Suppressor macrophage treated with lipopolysaccharide for 1 hour (primary cell): ENCODE measurements around the gene HPS3.

Source experiments
- DNase-seq, 3 donors: peaks; one replicate each; pipeline ENCODE4 v3.0.0-alpha.2; 2020 to 2022

HPS3 gene

DNA sequence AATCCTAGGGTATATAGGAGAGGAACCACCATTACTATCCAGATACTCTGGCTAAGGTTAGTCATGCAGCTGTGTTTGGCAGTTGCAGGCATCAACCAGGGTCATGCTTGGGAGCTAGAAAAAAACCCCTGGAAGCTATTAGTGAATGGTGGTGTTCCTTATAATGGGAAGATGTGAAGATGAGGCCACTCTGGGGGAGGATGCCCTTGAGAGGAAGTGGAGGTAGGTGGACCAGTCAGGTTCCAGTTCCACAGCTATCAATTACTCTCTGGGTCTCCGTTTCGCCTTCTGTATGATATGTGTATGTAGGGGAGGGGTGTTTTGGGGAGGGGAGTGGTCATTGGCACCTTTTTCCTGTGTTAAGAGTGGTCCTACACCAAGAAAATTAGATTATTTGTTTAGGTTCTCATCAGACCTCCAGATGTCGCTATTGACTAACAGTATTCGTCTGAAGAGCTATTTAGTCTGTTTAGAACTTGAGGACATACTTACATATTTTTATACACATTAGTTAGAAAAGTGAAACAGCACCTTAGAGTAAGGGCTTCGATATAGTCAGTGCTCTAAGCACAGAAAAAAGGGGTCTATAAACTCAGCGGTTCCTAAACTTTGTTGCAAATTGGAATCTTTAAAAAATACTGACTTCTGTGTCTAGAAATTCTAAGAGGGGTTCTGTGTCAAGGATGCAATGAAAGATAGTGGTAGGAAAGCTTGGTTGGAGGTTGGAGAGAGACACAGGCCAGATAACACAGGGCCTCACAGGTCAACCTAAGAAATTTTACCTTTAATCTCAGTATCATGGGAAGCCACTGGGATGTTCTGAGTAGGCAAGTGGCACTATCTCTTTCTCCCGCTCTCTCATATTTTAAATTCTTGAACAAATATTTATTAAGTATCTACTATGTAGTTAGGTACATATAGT lies 9.1 kb upstream of the HPS3 start:
- DNase-seq, result peak; percentile 68 to 88 (median 80)

GRCh38 chr3:149122721-149123578 lies 6.5 kb upstream of the HPS3 start:
- DNase-seq, result peak; percentile 28 to 65 (median 56)

DNA sequence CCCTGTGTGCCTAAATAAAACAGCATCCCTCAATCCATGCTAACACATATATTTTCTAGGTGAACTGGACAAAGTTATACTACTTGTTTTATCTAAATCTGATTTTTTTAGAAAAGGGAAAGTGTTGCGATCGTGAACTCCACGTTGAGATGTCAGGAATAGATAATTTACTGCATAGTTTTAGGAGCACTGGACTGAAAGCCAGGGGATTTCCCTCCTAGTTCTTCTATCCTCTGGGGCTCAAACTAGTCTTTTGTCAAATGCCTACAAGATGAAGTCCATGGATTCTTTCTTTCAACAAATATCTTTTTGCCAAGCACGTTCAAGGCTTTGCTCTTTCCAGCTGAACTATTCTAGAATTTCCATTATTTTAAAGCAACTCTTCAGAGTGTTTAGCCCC lies 617 bp upstream of the HPS3 start:
- DNase-seq, result peak in 1 of 3 donors; percentile 22

DNA sequence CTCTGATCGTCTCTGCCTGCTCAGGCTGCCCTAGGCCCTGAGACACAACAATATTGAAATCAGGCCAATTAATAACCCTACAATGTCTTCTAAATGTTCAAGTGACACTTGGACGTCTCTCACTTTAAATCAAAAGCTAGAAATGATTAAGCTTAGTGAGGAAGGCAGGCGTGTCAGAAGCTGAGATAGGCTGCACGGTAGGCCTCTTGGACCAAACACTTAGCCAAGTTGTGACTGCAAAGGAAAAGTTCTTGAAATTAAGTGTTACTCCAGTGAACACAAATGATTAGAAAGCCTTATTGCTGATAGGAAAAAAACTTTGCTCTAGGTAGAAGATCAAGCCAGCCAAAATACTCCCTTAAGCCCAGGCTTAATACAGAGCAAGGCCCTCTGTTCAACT lies 2.2 kb downstream of the HPS3 start:
- no peak for DNase-seq

GRCh38 chr3:149134575-149134974 lies 5.1 kb downstream of the HPS3 start:
- DNase-seq, result no peak

DNA sequence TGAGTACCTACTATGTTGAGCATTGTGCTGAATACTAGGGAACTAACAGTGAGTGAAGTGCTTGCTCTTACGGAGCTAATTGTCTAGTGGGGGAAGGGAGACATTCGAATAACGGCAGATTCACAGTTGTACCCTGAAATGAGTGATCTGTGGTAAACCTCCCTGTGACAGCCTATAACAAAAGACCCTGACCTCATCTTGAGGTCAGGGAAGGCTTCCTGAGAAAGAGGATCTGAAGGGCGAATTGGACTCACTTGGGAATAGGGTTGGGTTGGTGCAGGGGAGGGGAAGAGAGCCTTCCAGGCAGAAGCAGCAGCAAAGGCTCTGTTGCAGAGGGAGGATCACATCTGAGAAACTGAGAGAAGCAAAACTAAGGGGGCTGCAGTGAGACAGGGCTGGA lies 13.2 kb downstream of the HPS3 start:
- no peak for DNase-seq

GRCh38 chr3:149145356-149145755 lies 15.9 kb downstream of the HPS3 start:
- peak; percentile 76 to 93 (median 89) for DNase-seq

DNA sequence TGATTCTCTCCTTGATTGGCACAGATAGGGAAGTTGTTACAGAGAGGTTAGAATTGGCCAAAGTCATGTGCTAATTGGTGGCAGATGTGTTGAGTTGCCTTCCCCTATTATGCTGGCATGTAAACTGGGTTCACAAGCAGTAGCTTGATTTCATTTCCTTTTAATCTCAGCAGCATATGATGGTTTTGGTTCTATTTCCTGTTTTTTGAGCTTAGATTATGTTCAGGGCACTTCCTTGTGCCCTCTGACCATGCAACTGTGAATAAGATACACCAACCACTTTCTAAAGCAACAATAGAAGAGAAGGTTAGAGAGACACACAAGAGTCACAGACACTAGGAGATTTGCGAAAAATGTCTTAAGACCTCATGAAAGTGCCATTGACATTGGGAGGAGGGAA lies 16.5 kb downstream of the HPS3 start:
- peak; percentile 70 to 91 (median 83) for DNase-seq

DNA sequence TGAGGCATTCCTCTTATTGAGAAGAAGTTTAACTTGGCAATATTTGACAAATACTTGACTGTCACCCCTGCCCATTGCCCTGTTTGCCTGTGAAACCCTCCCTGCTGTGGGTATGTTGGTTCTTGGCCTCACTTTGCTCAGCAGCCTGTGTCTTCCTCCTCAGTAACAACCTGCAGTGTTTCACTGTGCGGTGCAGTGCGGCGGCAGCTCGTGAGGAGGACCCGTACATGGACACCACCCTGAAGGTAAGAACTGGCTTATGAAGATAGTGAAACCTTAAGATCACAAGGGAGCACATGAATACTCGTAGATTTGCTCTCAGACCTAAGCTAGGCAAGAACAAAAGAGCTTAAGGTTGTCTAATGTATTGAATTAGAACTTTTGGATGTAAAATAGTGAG lies 21.0 kb downstream of the HPS3 start:
- DNase-seq, result no peak

DNA sequence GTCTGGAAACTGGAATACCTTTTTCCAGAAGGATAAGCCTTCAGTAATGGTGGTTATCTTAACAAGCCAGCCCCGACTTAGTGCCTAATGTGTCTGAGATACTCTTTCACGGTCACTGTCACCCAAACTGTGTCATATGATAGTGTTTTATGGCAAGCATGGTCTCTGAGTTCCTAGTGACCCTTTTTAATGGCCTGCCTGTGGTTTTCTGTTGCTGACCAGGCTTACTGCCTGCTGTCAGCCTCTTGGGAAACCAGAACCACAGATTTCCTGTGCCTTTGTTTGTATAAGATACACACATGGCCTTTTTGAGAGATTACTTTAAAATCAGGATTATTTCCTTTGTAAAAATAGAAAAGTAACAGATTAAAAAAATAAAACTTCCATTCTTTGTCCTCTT lies 22.4 kb downstream of the HPS3 start:
- DNase-seq, result peak in 2 of 3 donors; percentile 24 to 45

DNA sequence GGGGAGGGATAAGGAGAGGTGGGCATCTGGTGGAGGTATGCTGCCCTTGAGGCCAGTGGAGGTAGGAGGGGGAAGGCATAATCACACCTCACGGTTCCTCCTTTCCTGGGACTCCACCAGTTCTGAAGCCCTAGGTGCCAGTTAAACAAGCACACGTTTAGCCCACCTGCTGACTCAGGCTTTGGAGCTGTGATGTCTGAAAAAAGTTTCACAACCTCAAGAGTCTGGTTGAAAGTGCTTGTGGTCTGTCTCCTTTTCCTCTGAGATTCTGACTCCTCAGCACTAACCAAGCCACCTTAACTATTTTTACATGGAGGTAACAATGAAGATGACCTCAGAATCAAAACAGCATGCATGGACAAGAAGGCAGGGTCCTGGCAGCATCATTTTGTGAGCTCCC lies 23.0 kb downstream of the HPS3 start:
- DNase-seq, result no peak

DNA sequence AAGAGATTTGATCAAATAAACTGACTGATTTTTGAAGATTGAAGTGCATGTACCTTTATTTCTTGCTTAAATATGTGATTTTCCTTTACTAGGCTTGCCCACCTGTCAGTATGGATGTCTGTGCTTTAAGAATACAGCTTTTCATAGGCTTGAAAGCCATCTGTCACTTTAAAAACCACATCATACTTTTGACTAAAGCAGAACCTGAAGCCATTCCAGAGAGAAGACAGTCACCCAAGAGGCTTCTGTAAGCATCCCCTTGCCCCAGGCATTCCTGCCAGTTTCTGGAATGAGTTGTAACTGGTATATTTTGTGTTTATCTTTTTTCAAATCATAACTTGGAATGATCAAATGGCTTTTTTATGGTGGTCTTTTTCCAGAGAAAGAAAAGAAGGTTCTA lies 24.0 kb downstream of the HPS3 start:
- DNase-seq, result no peak

GRCh38 chr3:149160754-149161300 lies 31.4 kb downstream of the HPS3 start:
- no peak for DNase-seq

- DNase-seq, result no peak
These were observed 32.6 kb downstream of the HPS3 start for GRCh38 chr3:149162007-149162406.

DNA sequence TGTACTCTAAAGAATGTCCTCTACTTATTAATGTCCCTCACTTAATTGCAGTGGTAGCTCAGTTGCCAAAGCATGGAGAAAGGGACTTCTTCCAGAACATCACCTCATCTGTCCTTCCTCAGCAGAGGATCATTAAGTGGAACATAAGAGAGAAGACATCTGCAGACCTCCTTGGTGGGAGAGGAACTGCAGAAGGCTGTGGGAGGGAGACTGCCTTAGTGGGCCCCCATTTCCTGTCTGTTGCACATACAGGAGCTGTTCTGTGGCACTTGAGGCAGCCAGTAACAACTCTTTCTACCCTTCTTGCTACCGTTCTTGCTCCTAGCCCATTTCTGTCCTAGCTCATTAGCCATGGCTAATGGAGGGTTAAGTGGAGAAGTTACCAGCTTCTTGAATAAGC lies 33.6 kb downstream of the HPS3 start:
- DNase-seq, result peak in 1 of 3 donors; percentile 12

GRCh38 chr3:149167898-149168297 lies 38.5 kb downstream of the HPS3 start:
- no peak for DNase-seq

GRCh38 chr3:149170672-149171071 lies 41.2 kb downstream of the HPS3 start:
- no peak for DNase-seq

DNA sequence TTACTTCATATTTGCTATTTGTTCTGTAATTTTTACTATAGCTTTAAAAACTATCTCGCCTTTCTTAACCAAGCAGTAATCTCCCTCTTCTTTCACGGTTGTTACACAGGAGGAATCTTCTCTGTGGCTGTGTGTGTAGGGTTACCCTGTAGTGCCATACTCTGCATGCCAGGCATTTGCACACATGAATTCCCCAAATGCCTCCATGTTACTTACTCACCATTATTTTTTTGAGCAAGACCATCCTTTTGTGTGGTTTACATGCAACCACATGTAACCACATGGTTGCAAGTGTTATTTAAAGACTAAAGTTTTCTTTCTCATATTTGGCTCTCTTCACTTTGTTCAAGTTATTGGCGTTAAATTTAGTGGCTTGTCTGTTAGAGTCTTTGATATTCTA lies 45.5 kb downstream of the HPS3 start:
- no peak for DNase-seq

DNA sequence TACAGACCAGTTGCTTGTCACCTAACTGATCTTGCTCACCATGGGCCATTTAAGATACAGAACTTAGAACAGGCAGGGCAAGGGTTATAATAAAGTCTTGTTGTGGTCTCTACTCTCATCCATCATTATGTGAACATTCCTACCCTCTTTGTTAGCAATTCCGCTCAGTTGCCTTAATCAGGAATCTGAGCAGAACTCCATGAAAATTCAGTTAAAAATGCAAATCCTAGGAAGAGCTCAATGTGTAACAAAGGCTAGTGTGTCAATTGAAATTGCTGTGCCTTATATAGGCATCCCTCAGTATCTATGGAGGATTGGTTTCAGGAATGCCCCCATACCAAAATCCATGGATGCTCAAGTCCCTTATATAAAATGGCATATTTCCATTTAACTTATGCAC lies 47.7 kb downstream of the HPS3 start:
- no peak for DNase-seq

DNA sequence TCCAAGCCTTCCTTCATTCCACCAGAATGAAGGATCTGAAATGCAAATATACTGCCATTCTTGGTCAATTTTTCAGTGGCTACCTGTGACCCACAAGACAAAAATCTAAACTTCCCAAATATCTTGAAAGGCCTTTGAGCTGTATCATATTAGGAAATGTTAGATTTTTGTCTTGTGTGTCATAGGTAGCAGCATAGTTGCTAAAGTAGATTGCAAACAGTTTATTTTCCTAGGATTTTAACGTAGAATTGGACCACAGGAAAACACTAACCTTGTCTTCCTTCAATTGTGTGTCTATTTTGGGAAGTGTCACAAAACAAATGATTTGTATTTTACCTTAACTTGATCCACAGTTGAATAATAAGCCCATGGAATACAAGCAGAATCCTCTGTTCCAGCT lies 49.8 kb downstream of the HPS3 start:
- DNase-seq, result peak in 2 of 3 donors; percentile 6 to 32

- peak; percentile 87 to 94 (median 89) for DNase-seq
These were observed 50.7 kb downstream of the HPS3 start for GRCh38 chr3:149180057-149180573.

- no peak for DNase-seq
These were observed 51.7 kb downstream of the HPS3 start for GRCh38 chr3:149181182-149181581.

DNA sequence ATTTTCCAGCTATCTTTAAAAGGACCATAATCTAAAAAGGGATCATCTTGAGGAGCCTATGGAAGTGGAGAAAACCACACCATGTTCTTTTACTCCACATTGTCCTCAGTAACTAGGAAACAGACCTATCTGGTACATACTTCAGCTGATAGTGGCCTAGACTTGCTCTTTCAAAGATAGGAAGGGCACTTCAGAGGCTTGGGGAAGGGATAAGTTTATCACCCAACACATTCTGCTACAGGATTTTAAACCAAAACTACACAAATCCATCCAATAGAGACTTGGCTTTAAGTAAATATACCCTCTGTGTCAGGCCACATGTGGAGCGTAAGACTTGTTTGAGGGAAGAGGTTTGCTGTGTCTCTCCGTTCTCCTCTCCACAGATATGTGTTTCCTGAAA lies 56.8 kb downstream of the HPS3 start:
- no peak for DNase-seq
